GM18909 (cell line): Measurements from ENCODE around the gene SH3PXD2A.
"Not testable (repeated sequence)": the region's sequence is repeated elsewhere in the genome, so short reads cannot be mapped to it uniquely, and the experiment has no call there.

Experiments
- ATAC-seq: cut with Tn5 transposase; IDR thresholded peaks from one replicate; pipeline ENCODE4 v1.9.1; 2021; ENCODE audit warnings: mild to moderate bottlenecking; ENCODE audit not compliant: unreplicated experiment, poor library complexity

The SH3PXD2A gene

GRCh38 chr10:103618575-103619423 is 236.6 kb downstream of the SH3PXD2A start:
- ATAC-seq: no peak

DNA sequence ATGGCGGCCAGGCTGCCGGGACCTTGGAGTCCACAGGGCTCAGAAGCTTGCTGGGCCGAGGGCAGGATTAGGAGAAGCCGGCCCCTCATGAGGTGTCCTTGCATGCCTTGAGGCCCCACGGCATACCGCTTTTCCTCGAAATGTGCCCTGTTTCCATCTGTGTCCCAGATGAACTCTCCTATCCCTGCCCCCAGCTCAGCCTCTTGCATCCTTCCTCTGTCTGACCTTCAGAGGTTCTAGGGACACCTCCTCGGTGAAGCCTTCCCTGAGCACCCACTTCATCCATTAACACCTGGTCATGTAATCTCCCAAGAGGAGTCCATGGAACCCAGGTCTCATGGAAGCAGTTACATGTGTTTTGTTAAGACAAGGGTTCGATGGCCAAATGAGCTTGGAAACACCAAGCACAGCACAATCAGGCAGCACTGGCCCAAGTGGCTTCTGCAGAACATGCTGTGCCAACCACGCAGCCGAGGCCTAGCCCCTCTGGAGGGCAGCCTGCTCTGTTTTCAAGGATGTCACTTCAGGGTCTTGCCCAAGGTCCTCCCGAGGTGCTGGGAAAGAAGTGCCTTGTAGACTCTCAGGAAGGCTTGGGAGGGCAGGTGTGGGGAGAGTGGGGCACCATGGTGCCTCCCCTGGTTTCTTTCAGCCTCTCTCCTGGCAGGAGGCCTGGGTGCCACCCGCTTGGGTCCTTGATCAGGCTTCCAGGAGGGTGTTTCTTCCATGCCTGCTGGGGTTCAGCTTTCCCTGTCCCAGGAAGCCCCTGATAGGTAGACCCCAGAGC is 237.6 kb downstream of the SH3PXD2A start:
- no peak for ATAC-seq

DNA sequence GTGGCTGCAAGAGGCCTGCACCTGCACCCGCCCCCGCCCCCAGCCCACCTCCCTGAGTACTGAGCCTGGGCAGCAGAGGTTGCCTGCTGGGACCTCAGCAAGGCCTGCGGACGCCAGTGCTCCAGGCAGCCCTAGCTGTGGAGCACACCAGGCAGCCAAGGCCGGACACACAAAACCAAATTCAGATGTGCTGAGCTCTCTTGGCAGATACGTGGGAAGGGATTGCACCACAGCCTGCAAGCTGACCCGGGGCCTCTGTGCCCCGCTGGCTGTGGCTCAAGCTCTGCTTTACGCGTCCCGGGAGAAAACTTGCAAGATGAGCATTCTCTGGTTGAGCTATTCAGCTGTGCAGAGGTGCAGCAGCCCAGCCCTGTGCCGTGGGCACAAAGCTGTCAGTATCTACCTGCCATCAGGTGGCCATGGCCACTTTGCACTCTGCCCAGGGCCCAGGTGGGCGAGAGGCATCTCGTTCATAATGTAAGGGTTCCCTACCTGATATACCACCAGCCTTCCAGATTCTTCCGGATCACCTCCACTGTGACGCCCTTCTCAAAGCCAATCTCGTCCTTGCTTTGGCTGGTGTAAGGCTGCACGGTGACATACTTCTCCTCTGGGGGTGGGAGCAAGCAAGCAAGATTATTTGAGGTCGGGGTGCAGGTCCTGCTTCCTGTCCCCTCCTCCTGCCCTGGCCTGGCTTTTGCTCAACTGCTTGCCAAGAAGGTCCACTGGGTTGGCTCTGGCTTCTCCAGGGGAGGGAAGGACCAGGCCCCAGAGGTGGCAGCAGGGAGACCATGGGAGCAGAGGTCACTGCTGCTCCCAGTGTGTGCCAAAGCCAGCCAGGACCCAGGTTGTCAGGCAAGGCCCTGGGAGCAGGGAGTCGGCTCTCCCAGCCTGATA is 238.4 kb downstream of the SH3PXD2A start:
- no peak for ATAC-seq

DNA sequence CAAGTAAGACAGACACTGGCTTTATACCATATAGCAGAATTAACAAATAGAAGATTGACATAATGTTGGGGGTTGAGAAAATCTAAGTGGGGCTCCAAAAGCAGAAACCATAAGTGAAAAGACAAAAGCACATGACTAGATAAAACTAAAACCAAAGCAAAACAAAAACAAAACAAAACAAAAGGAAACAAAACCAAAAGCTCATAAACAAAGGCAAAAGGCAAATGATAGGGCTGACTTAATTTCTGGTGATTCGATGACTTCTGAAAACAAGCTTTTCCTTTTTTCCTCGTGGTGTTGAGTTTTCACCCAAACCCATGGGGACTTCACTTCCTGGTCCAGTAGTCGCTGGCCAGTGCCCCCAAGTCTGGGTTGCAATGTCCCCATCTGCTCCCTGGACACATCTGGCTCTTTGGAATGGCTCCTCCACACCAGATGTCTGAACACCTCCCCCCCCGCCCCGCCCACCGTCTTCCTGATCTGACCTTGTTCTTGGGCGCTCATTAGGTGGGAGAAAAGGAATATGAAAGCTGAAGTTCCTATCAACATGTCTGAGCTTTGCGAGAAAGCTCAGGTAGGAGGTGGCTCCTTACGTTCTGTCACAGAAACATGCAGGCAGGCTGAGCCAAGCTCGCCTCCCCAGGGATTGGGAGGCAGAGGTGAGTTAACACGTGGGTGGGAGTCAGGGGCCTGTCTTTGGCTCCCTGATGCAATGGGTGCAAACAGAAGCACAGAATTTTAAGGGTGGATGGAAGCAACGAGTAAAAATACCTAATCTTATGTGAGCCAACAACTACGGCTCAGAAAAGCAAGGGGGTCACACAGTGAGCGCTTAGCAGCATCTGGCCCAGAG is 240.8 kb downstream of the SH3PXD2A start:
- no peak for ATAC-seq

DNA sequence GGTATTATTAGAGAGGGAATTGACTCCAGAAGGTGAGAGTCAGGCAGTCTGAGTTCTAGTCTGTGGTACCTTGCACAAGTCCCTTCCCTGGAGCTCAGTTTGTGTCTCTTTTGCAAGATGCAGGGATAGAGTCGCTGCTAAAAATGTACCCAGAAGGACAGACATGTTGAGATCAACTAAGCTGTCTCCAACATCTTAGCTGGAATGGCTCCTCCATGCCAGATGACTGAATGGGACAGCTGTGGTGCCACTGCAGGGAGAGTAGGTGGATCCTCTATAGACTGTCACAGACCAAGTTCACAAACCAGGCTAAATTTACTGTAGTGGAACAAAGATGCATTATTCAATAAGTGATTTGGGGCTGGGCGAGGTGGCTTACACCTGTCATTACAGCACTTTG is 241.8 kb downstream of the SH3PXD2A start:
- ATAC-seq: no peak

GRCh38 chr10:103612462-103613365 is 242.7 kb downstream of the SH3PXD2A start:
- ATAC-seq: no peak

- ATAC-seq: no peak
Observed at GRCh38 chr10:103610921-103611511, 244.4 kb downstream of the SH3PXD2A start.

- ATAC-seq: no peak
Observed at GRCh38 chr10:103610083-103610472, 245.3 kb downstream of the SH3PXD2A start.

DNA sequence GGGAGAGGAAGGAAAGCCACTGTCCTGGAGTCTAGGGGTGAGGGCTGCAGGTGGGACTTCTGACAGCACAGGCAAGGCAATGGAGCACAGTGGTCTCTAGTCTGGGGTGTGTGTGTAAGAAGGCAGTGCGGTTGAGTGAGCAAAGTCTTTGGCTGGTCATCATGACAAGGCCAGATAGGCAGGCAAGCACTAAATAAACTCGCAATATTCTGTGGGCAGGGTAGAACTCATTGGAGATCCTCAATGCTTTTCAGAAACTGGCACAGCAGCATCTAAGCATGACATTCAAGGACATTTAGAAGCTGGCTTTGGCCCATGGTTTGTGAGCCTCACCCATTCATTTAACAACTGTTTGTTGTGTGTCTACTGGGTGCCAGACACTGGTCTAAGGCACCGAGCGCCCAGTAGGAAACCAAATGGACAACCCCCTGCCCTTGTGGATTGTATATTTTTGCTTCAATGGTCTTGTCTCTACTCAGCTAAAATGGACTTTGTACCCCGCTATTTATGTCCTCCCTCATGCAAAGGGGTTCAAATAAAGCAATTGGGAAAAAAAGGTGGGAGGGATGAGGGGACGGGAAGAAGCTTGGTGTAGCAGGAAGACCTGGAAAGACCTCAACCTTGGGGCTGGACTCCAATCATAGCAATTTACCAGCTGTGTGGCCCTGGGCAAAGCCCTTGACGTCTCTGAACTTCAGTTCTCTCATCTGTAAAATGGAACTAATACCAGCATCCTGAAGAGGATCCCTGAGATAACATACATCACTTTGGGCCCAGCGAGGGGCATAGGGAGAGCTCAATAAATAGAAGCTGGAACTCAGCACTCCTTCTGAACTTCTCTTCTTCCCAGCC is 245.9 kb downstream of the SH3PXD2A start:
- no peak for ATAC-seq

- not testable (repeated sequence) for ATAC-seq
Observed at GRCh38 chr10:103608056-103608455, 247.3 kb downstream of the SH3PXD2A start.

- ATAC-seq: not testable (repeated sequence)
Observed at GRCh38 chr10:103607051-103607450, 248.3 kb downstream of the SH3PXD2A start.

DNA sequence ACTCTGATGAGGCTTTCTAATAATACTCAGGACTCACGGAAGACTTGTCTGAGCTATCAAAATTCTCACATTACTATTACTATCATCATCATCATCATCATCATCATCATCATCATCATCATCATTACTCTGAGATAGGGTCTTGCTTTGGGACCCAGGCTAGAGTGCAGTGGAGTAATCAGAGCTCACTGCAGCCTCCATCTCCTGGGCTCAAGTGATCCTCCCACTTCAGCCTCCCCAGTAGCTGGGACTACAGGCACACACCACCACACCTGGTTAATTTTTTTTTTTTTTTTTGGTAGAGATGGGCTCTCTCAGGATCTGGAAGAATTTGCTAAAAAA is 249.3 kb downstream of the SH3PXD2A start:
- not testable (repeated sequence) for ATAC-seq

- ATAC-seq: no peak
Observed at GRCh38 chr10:103605359-103606096, 249.8 kb downstream of the SH3PXD2A start.

GRCh38 chr10:103603382-103603781 is 252.0 kb downstream of the SH3PXD2A start:
- no peak for ATAC-seq

- no peak for ATAC-seq
Observed at GRCh38 chr10:103602852-103603155, 252.6 kb downstream of the SH3PXD2A start.

DNA sequence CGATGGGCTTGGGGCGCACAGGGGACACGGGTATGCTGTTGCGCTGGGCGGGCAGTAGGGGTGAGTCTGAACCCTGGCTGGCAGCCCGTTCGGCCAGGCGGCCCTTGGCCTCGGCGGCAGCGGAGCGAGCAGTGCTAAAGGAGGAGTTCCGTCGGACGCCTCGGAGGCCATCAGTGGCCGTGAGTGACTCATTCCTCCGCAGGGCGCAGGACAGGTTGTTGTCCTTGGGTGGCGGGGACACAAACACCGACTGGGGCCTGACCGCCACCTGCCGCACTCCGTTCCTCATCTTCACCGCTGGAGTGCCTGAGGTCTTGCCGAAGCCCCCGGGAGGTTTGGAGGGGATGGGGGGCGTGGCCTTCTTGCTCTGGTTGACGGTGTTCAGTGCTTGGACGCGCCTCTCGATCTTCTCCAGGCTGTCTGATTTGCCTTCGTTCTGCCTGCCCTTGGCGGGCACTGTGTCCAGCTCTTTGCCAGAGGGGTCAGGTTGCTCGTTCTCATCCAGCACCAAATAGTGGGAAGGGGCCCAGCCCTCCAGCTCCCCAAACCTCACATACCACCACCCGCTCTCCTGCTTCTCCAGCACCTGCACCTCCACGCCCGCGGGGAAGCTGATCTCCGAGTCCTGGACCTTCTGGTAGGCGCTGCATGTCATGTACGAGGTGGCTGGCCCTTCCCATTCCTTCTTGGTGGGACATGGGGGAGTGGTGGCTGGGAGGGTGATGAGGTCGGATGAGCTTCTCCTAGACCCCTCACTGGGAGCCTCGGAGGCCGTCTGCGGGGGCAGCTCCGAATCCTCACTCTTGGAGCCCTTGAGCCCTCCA is 253.1 kb downstream of the SH3PXD2A start:
- no peak for ATAC-seq
